B cell (primary cell): ENCODE results near the gene SCGB2A2.

ENCODE experiments used
- CTCF ChIP-seq: fragments of 200-600 bp; IDR thresholded peaks from one replicate; pipeline ENCODE4 v1.8.0; 2022; ENCODE audit warnings: antibody characterized with exemption, mild to moderate bottlenecking
- EZH2 ChIP-seq: IDR thresholded peaks from 2 replicates; pipeline ENCODE4 v1.6.1; 2012; ENCODE audit warnings: borderline replicate concordance, low read depth, mild to moderate bottlenecking, moderate library complexity, low read length; ENCODE audit not compliant: insufficient read depth, poor library complexity, severe bottlenecking

- TF ChIP-seq CTCF (no peak), EZH2 (no peak)
These were observed 36.2 kb upstream of the SCGB2A2 start for GRCh38 chr11:62233730-62234129.
